SKM-1 (cell line): ENCODE measurements around the gene NUTF2.

Source experiments
- DNase-seq: peaks from one replicate; lab custom pipeline; 2025; ENCODE audit not compliant: unreplicated experiment; lab: John Stamatoyannopoulos, UW

The NUTF2 gene

DNA sequence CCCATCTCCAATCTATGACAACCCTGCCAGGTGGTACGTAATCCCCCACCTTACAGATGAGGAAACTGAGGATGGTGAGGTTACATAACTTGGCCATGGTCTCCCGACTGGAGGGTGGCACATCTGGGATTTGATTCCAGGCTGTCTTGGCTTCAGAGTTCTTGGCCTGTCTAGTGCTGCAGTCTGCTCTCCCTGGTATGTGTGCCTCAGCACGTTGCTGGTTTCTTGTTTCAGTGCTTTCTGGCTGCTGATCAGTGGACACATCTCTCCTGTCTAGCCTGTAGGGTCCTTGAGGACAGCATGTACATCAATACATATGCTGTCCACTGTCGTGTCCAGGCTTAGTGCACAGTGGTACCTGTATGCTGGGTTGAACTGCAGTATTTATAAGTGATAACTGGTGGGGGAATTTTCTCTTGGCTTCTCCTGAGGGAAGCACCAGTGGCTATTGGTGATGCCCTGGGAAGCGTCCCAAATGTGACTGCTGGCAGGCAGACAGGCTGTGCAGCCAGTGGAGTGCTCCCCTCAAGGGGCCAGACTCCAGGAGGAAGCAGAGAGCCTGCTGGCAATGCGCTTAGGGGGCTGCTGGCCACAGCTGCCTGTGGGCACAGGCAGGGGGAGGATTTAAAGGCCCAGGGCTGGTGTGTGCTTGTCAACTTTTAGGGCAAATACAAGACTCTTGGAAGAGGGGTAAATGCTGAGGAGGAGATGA, 70.6 kb downstream of the NUTF2 start:
- DNase-seq = no peak

DNA sequence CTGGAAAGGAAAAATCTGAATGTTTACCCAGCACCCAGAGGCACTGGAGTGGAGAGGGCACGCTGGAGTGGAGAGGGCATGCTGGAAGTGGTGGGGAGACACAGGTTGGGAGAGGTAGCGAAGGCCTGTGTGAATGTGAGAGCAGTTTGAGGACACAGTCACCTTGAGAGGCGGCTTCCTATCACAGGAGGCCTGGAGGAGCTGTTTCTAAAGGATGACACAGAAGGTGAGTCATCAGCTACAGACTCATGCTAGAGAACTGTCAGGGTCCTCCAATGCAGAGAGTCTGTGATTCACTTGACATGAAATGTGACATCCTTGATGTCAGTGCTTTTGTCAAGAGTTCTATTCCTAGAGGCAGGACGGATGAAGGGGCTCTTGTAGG, 71.1 kb downstream of the NUTF2 start:
- no peak for DNase-seq

DNA sequence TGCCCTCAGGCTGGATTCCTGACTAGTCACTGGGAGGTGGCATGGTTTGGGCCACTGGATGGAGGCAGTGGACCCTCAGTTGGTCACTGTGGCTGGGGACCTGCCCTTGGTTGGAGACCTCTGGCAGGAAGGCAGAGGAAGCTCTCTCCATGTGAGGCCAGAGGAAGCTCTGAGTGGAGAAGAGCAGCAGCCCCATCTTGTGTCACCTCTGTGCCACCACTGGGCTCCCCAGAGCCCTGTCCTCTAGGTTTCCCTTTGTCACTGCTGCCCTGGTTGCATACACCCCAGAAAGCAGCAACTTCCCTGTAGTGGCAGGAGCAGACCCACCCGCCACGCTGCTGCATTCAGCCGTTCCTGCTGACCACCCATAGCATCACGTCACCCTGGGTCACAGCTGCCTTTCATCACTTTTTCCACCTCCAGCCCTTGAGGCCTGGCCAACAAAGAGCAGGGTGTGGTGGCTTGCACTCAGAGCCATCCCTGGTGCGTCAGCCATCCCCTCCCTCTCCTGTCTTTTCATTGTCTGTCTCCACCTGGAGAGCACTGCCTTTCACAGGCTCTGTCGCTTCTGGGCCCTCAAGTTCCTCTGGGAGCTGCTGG, 73.0 kb downstream of the NUTF2 start:
- DNase-seq = no peak
